ENCODE data around the gene BARHL2. TPM values are rescaled to one million over a fixed set of nuclear protein-coding genes. Genes with fewer than 3 reads are reported as not detected.

The BARHL2 gene
- total and polyA plus RNA-seq, 4 donors = not detected

DNA sequence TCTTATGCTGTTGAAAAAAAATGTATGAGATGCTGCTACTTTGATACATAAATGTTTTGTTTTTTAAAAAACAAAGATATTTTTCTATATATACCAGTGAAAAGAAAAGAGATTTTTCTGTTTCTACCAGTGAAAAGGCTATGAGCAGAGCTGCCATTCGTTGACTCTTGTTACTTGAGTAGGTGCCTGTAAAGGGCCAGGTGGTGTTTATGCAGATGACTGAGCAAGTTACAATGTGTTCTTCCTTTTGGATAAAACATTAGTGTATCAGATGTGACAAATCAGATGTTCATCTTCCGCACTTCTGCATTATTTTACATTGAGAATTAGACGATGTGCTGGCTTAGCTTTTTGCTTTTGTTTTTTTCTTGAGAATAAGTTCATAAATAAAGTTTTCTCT lies 45.4 kb downstream of the BARHL2 start:
- Histone ChIP-seq H3K4me3 (no peak overlapping the region), H3K9ac (ENCODE audit: insufficient read depth in 1 of 2, low read length in 2 of 2) (no peak overlapping the region), H3K4me1 (ENCODE audit: control insufficient read depth in 5 of 5, insufficient read depth in 5 of 5, low read length in 5 of 5) (no peaks in the 10 kb centered on the region), H3K9me3 (ENCODE audit: control insufficient read depth in 4 of 4, insufficient read depth in 3 of 4, low read length in 3 of 4) (peaks cover 0 to 4% (median 2%) of the 10 kb centered on the region in 4 donors), H3K27me3 (ENCODE audit: control insufficient read depth in 3 of 3, insufficient read depth in 3 of 3, low read length in 2 of 3) (peaks cover 0 to 3% (median 0%) of the 10 kb centered on the region in 3 donors), H3K27ac (ENCODE audit: low read depth in 1 of 2, low read length in 1 of 2) (no peak overlapping the region), H3K36me3 (ENCODE audit: control insufficient read depth in 4 of 4, insufficient read depth in 4 of 4, low read length in 4 of 4) (no peaks in the 10 kb centered on the region)
- DNase-seq (no peak), ATAC-seq (ENCODE audit: insufficient read depth, low FRiP score) (no peak)
- TF ChIP-seq CTCF (IDR thresholded peaks at IDR 0.05; ENCODE audit: control extremely low read depth, extremely low read depth) = no peak
- WGBS, 2 donors = 51 to 71% methylated on average over 3 of the region's 3 CpGs

DNA sequence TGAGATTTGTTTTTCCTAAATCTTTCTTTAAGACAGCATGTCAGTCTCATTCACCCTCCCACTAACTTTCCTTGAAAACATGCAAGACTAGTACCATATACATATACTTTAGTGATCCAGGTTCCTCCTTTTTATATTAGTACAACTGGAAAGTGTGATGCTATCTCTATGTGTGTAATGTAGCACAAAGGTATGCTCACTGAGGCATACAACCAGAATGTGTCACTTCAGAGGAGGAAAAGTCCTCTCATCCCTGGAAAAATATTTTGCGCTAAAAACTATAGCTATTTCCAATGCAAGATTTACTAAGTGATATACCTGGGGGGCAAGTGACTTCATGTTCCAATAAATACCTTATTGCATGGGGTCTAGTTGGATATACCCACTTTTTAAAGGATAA lies 45.9 kb downstream of the BARHL2 start:
- H3K4me1 ChIP-seq (ENCODE audit: control insufficient read depth in 5 of 5, insufficient read depth in 5 of 5, low read length in 5 of 5) = no peaks in the 10 kb centered on the region
- H3K36me3 ChIP-seq (ENCODE audit: control insufficient read depth in 4 of 4, insufficient read depth in 4 of 4, low read length in 4 of 4) = no peaks in the 10 kb centered on the region
- H3K9me3 ChIP-seq (ENCODE audit: control insufficient read depth in 4 of 4, insufficient read depth in 3 of 4, low read length in 3 of 4) = peaks cover 0 to 4% (median 2%) of the 10 kb centered on the region in 4 donors
- H3K27ac ChIP-seq (ENCODE audit: low read depth in 1 of 2, low read length in 1 of 2) = no peak overlapping the region
- 98 to 100% methylated on average over 1 of the region's 1 CpG for WGBS, 2 donors
- TF ChIP-seq CTCF (IDR thresholded peaks at IDR 0.05; ENCODE audit: control extremely low read depth, extremely low read depth) = no peak
- no peak overlapping the region for H3K4me3 ChIP-seq
- no peak for ATAC-seq (ENCODE audit: insufficient read depth, low FRiP score)
- no peak for DNase-seq
- H3K27me3 ChIP-seq (ENCODE audit: control insufficient read depth in 3 of 3, insufficient read depth in 3 of 3, low read length in 2 of 3) = peaks cover 0 to 3% (median 0%) of the 10 kb centered on the region in 3 donors
- H3K9ac ChIP-seq (ENCODE audit: insufficient read depth in 1 of 2, low read length in 2 of 2) = no peak overlapping the region
